HEK293 (cell line): ENCODE measurements around the gene CZIB.

Experiments used
- CTCF ChIA-PET: fragments of 350-600 bp; formaldehyde crosslinking; extraction: SDS; loops from one replicate; lab custom pipeline; 2021; ENCODE audit warnings: antibody characterized with exemption; lab: Yijun Ruan, JAX
- POLR2A ChIA-PET: fragments of 300-600 bp; formaldehyde crosslinking; extraction: SDS; loops from one replicate; lab custom pipeline; 2020; ENCODE audit warnings: antibody characterized with exemption, inconsistent platforms; lab: Yijun Ruan, JAX
- H3K27ac ChIP-seq: fragments of 200-500 bp; sonication (Bioruptor generic); 2 replicates; pipeline ENCODE4 v1.5.1; 2014; ENCODE audit warnings: low read depth, low read length, control low read depth, inconsistent platforms; ENCODE audit errors: extremely low read depth
- H3K36me3 ChIP-seq, 2 experiments: fragments of 200-500 bp in 1 of 2; sonication (Bioruptor generic) in 1 of 2; 1 replicate in 1 of 2; 2 replicates in 1 of 2; pipeline ENCODE4 v1.5.1; 2014 to 2017; ENCODE audit warnings: inconsistent platforms in 2 of 2, low read length in 2 of 2; ENCODE audit not compliant: control insufficient read depth in 2 of 2, insufficient read depth in 1 of 2
- H3K4me1 ChIP-seq: fragments of 200-500 bp; sonication (Bioruptor generic); 2 replicates; pipeline ENCODE4 v1.5.1; 2014; ENCODE audit warnings: mild to moderate bottlenecking, low read length, inconsistent platforms; ENCODE audit not compliant: control insufficient read depth, insufficient read depth
- H3K4me3 ChIP-seq: 2 replicates; pipeline ENCODE4 v1.5.1; 2011; ENCODE audit warnings: low read depth, mild to moderate bottlenecking, control low read depth, low read length, moderate library complexity
- H3K9me3 ChIP-seq: fragments of 200-500 bp; sonication (Bioruptor generic); 2 replicates; pipeline ENCODE4 v1.5.1; 2014; ENCODE audit warnings: low read depth, low read length, inconsistent platforms; ENCODE audit not compliant: control insufficient read depth, insufficient read depth
- FEZF1 ChIP-seq: fragments of 450-650 bp; formaldehyde crosslinking; IDR thresholded peaks from 2 replicates; pipeline ENCODE4 v1.5.1; 2016; ENCODE audit warnings: missing biosample characterization, missing genetic modification characterization
- KLF10 ChIP-seq: fragments of 450-650 bp; IDR thresholded peaks from 2 replicates; pipeline ENCODE4 v1.5.1; 2018; ENCODE audit warnings: missing biosample characterization, mild to moderate bottlenecking, missing genetic modification characterization
- OVOL3 ChIP-seq: fragments of 450-650 bp; formaldehyde crosslinking; IDR thresholded peaks from 2 replicates; pipeline ENCODE4 v1.5.1; 2016; ENCODE audit warnings: missing biosample characterization, missing genetic modification characterization
- TCF7L2 ChIP-seq: IDR thresholded peaks from 2 replicates; pipeline ENCODE4 v1.6.1; 2011; ENCODE audit warnings: low read depth, mild to moderate bottlenecking, inconsistent platforms, low read length, moderate library complexity, borderline replicate concordance
- ZNF10 ChIP-seq: fragments of 450-650 bp; formaldehyde crosslinking; IDR thresholded peaks from 2 replicates; pipeline ENCODE4 v1.5.1; 2017; ENCODE audit warnings: missing biosample characterization, missing genetic modification characterization
- ZNF175 ChIP-seq: fragments of 450-650 bp; formaldehyde crosslinking; IDR thresholded peaks from 2 replicates; pipeline ENCODE4 v1.5.1; 2016; ENCODE audit warnings: missing biosample characterization, missing genetic modification characterization
- ZNF292 ChIP-seq: fragments of 450-650 bp; formaldehyde crosslinking; IDR thresholded peaks from 2 replicates; pipeline ENCODE4 v1.5.1; 2016; ENCODE audit warnings: low read depth, missing biosample characterization, missing genetic modification characterization, borderline replicate concordance
- ZNF394 ChIP-seq: fragments of 450-650 bp; formaldehyde crosslinking; IDR thresholded peaks from 2 replicates; pipeline ENCODE4 v1.5.1; 2016; ENCODE audit warnings: missing biosample characterization, missing genetic modification characterization, mild to moderate bottlenecking, moderate library complexity, borderline replicate concordance
- ZNF529 ChIP-seq: fragments of 450-650 bp; formaldehyde crosslinking; IDR thresholded peaks from 2 replicates; pipeline ENCODE4 v1.5.1; 2017; ENCODE audit warnings: missing genetic modification characterization, missing biosample characterization; ENCODE audit not compliant: insufficient replicate concordance
- ZNF549 ChIP-seq: fragments of 450-650 bp; IDR thresholded peaks from 2 replicates; pipeline ENCODE4 v1.5.1; 2018; ENCODE audit warnings: missing biosample characterization, missing genetic modification characterization, mild to moderate bottlenecking, inconsistent platforms, moderate library complexity
- ZNF555 ChIP-seq: fragments of 450-650 bp; formaldehyde crosslinking; conservative IDR thresholded peaks from 2 replicates; pipeline ENCODE4 v1.5.1; 2017; ENCODE audit warnings: missing biosample characterization, mild to moderate bottlenecking, missing genetic modification characterization, inconsistent platforms
- TF ChIP-seq, protein P1 (sequence below): fragments of 450-650 bp; formaldehyde crosslinking; IDR thresholded peaks from 2 replicates; pipeline ENCODE4 v1.5.1; 2016; ENCODE audit warnings: missing biosample characterization, missing genetic modification characterization
- TF ChIP-seq, protein P2 (sequence below): fragments of 450-650 bp; formaldehyde crosslinking; IDR thresholded peaks from 2 replicates; pipeline ENCODE4 v1.5.1; 2016; ENCODE audit warnings: missing biosample characterization, missing genetic modification characterization, borderline replicate concordance
- TF ChIP-seq, protein P3 (sequence below): fragments of 450-650 bp; formaldehyde crosslinking; IDR thresholded peaks from 2 replicates; pipeline ENCODE4 v1.5.1; 2016; ENCODE audit warnings: missing biosample characterization, missing genetic modification characterization
- TF ChIP-seq, protein P4 (sequence below): fragments of 450-650 bp; formaldehyde crosslinking; IDR thresholded peaks from 2 replicates; pipeline ENCODE4 v1.5.1; 2017; ENCODE audit warnings: missing biosample characterization, missing genetic modification characterization
- TF ChIP-seq, protein P5 (sequence below): fragments of 450-650 bp; formaldehyde crosslinking; conservative IDR thresholded peaks from 2 replicates; pipeline ENCODE4 v1.5.1; 2016; ENCODE audit warnings: low read depth, missing biosample characterization, missing genetic modification characterization
- TF ChIP-seq, protein P6 (sequence below): fragments of 450-650 bp; formaldehyde crosslinking; IDR thresholded peaks from 2 replicates; pipeline ENCODE4 v1.5.1; 2017; ENCODE audit warnings: missing biosample characterization, missing genetic modification characterization
- TF ChIP-seq, protein P7 (sequence below): fragments of 450-650 bp; formaldehyde crosslinking; IDR thresholded peaks from 2 replicates; pipeline ENCODE4 v1.5.1; 2016; ENCODE audit warnings: missing biosample characterization, missing genetic modification characterization

Gene CZIB

DNA sequence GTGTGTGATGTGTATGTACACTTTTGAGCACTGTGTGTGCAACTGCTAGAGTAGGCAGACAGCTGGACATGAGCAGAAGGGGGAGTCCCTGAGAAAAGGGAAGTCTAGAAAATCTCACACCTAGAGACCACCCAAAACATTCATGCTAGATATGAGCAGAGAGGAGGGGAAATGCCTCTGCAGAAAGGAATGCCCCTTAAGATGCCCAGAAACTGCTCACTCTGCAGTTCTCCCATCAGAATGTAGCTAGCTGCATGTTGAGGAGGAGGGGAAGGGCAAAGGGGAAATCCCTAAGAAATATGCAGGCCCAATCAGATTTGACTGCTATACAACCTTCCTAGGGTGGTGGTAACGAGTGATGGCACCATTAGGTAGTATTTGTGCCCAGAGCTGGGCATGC, 49.7 kb upstream of the CZIB start:
- ChIA-PET CTCF (no interaction called here), POLR2A (no interaction called here)
- H3K9me3 ChIP-seq = no peaks in the 10 kb centered on the region
- TF ChIP-seq ZNF549 (no peak), ZNF10 (tag by site-specific recombination) (no peak), ZNF394 (tag by site-specific recombination) (no peak), ZNF175 (tag by site-specific recombination) (no peak), ZNF529 (tag by site-specific recombination) (no peak), ZNF292 (tag by site-specific recombination) (no peak), FEZF1 (tag by site-specific recombination) (no peak), TCF7L2 (no peak), KLF10 (tag by site-specific recombination) (no peak), OVOL3 (tag by site-specific recombination) (no peak), ZNF555 (tag by site-specific recombination) (no peak)
- TF ChIP-seq, protein P1, sequence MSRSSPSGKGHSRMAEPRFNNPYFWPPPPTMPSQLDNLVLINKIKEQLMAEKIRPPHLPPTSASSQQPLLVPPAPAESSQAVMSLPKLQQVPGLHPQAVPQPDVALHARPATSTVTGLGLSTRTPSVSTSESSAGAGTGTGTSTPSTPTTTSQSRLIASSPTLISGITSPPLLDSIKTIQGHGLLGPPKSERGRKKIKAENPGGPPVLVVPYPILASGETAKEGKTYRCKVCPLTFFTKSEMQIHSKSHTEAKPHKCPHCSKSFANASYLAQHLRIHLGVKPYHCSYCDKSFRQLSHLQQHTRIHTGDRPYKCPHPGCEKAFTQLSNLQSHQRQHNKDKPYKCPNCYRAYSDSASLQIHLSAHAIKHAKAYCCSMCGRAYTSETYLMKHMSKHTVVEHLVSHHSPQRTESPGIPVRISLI (tag by site-specific recombination) = no peak
- TF ChIP-seq, protein P2, sequence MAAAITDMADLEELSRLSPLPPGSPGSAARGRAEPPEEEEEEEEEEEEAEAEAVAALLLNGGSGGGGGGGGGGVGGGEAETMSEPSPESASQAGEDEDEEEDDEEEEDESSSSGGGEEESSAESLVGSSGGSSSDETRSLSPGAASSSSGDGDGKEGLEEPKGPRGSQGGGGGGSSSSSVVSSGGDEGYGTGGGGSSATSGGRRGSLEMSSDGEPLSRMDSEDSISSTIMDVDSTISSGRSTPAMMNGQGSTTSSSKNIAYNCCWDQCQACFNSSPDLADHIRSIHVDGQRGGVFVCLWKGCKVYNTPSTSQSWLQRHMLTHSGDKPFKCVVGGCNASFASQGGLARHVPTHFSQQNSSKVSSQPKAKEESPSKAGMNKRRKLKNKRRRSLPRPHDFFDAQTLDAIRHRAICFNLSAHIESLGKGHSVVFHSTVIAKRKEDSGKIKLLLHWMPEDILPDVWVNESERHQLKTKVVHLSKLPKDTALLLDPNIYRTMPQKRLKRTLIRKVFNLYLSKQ = no peak
- TF ChIP-seq, protein P3, sequence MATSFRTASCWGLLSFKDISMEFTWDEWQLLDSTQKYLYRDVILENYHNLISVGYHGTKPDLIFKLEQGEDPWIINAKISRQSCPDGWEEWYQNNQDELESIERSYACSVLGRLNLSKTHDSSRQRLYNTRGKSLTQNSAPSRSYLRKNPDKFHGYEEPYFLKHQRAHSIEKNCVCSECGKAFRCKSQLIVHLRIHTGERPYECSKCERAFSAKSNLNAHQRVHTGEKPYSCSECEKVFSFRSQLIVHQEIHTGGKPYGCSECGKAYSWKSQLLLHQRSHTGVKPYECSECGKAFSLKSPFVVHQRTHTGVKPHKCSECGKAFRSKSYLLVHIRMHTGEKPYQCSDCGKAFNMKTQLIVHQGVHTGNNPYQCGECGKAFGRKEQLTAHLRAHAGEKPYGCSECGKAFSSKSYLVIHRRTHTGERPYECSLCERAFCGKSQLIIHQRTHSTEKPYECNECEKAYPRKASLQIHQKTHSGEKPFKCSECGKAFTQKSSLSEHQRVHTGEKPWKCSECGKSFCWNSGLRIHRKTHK (tag by site-specific recombination) = no peak
- TF ChIP-seq, protein P4, sequence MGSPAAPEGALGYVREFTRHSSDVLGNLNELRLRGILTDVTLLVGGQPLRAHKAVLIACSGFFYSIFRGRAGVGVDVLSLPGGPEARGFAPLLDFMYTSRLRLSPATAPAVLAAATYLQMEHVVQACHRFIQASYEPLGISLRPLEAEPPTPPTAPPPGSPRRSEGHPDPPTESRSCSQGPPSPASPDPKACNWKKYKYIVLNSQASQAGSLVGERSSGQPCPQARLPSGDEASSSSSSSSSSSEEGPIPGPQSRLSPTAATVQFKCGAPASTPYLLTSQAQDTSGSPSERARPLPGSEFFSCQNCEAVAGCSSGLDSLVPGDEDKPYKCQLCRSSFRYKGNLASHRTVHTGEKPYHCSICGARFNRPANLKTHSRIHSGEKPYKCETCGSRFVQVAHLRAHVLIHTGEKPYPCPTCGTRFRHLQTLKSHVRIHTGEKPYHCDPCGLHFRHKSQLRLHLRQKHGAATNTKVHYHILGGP (tag by site-specific recombination) = no peak
- TF ChIP-seq, protein P5, sequence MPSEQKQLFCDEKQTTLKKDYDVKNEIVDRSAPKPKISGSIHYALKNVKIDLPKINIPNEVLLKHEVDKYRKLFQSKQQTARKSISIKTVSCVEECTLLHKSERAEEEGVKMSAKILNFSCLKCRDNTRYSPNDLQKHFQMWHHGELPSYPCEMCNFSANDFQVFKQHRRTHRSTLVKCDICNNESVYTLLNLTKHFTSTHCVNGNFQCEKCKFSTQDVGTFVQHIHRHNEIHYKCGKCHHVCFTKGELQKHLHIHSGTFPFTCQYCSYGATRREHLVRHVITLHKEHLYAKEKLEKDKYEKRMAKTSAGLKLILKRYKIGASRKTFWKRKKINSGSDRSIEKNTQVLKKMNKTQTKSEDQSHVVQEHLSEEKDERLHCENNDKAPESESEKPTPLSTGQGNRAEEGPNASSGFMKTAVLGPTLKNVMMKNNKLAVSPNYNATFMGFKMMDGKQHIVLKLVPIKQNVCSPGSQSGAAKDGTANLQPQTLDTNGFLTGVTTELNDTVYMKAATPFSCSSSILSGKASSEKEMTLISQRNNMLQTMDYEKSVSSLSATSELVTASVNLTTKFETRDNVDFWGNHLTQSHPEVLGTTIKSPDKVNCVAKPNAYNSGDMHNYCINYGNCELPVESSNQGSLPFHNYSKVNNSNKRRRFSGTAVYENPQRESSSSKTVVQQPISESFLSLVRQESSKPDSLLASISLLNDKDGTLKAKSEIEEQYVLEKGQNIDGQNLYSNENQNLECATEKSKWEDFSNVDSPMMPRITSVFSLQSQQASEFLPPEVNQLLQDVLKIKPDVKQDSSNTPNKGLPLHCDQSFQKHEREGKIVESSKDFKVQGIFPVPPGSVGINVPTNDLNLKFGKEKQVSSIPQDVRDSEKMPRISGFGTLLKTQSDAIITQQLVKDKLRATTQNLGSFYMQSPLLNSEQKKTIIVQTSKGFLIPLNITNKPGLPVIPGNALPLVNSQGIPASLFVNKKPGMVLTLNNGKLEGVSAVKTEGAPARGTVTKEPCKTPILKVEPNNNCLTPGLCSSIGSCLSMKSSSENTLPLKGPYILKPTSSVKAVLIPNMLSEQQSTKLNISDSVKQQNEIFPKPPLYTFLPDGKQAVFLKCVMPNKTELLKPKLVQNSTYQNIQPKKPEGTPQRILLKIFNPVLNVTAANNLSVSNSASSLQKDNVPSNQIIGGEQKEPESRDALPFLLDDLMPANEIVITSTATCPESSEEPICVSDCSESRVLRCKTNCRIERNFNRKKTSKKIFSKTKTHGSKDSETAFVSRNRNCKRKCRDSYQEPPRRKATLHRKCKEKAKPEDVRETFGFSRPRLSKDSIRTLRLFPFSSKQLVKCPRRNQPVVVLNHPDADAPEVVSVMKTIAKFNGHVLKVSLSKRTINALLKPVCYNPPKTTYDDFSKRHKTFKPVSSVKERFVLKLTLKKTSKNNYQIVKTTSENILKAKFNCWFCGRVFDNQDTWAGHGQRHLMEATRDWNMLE = no peak
- TF ChIP-seq, protein P6, sequence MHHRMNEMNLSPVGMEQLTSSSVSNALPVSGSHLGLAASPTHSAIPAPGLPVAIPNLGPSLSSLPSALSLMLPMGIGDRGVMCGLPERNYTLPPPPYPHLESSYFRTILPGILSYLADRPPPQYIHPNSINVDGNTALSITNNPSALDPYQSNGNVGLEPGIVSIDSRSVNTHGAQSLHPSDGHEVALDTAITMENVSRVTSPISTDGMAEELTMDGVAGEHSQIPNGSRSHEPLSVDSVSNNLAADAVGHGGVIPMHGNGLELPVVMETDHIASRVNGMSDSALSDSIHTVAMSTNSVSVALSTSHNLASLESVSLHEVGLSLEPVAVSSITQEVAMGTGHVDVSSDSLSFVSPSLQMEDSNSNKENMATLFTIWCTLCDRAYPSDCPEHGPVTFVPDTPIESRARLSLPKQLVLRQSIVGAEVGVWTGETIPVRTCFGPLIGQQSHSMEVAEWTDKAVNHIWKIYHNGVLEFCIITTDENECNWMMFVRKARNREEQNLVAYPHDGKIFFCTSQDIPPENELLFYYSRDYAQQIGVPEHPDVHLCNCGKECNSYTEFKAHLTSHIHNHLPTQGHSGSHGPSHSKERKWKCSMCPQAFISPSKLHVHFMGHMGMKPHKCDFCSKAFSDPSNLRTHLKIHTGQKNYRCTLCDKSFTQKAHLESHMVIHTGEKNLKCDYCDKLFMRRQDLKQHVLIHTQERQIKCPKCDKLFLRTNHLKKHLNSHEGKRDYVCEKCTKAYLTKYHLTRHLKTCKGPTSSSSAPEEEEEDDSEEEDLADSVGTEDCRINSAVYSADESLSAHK (tag by site-specific recombination) = no peak
- TF ChIP-seq, protein P7, sequence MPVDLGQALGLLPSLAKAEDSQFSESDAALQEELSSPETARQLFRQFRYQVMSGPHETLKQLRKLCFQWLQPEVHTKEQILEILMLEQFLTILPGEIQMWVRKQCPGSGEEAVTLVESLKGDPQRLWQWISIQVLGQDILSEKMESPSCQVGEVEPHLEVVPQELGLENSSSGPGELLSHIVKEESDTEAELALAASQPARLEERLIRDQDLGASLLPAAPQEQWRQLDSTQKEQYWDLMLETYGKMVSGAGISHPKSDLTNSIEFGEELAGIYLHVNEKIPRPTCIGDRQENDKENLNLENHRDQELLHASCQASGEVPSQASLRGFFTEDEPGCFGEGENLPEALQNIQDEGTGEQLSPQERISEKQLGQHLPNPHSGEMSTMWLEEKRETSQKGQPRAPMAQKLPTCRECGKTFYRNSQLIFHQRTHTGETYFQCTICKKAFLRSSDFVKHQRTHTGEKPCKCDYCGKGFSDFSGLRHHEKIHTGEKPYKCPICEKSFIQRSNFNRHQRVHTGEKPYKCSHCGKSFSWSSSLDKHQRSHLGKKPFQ (tag by site-specific recombination) = no peak
- no peak overlapping the region for H3K4me3 ChIP-seq
- peaks cover 0 to 40% of the 10 kb centered on the region in 2 experiments; a peak in 1 of 3 replicates for H3K36me3 ChIP-seq
- H3K4me1 ChIP-seq = no peaks in the 10 kb centered on the region
- no peak overlapping the region for H3K27ac ChIP-seq
